ENCODE data around the gene GRID1.

GRCh38 chr10:86391236-86391840, 24.7 kb upstream of the GRID1 start:
- TF ChIP-seq EZH2 (IDR thresholded peaks at IDR 0.05; ENCODE audit: low read length, unreplicated experiment) (no peak), CTCF (conservative IDR thresholded peaks at IDR 0.05; ENCODE audit: low read depth, low read length) (no peak), EZH2phosphoT487 (IDR thresholded peaks at IDR 0.05; ENCODE audit: borderline replicate concordance, low read length) (no peak)

All from PC-3 (cell line).